ENCODE data around the gene CETP. TPM values are rescaled to one million over a fixed set of nuclear protein-coding genes. Genes with fewer than 3 reads are reported as not detected.

Gene CETP
- total and polyA plus RNA-seq, 4 donors: 3.3 to 24.0 (median 6.3) TPM

GRCh38 chr16:56987692-56988091 is 25.9 kb downstream of the CETP start:
- no peak for DNase-seq (ENCODE audit: low spot score)
- TF ChIP-seq JUND (IDR thresholded peaks at IDR 0.05): no peak
- no peak for TF ChIP-seq MAX (IDR thresholded peaks at IDR 0.05)
- no peak for TF ChIP-seq NR2F2 (IDR thresholded peaks at IDR 0.05)
- TF ChIP-seq RAD21 (IDR thresholded peaks at IDR 0.05): no peak
- no peak for TF ChIP-seq CTCF (IDR thresholded peaks at IDR 0.05; ENCODE audit: low read depth, low read length, missing input control)
- TF ChIP-seq HNF4A (conservative IDR thresholded peaks at IDR 0.05): no peak
- no peak for TF ChIP-seq YY1 (IDR thresholded peaks at IDR 0.05)
- no peak for TF ChIP-seq EGR1 (IDR thresholded peaks at IDR 0.05; ENCODE audit: low read depth in 2 of 2)
- TF ChIP-seq HNF4G (IDR thresholded peaks at IDR 0.05): no peak
- TF ChIP-seq TAF1 (conservative IDR thresholded peaks at IDR 0.05): no peak
- no peak for TF ChIP-seq FOXA1 (IDR thresholded peaks at IDR 0.05)
- no peak for TF ChIP-seq FOXA2 (IDR thresholded peaks at IDR 0.05)
- TF ChIP-seq ZBTB33 (IDR thresholded peaks at IDR 0.05): no peak
- no peak for TF ChIP-seq REST (IDR thresholded peaks at IDR 0.05)
- no peak for TF ChIP-seq SP1 (IDR thresholded peaks at IDR 0.05)
- Histone ChIP-seq H3K27ac (ENCODE audit: low read depth in 1 of 2, low read length in 2 of 2) (no peak overlapping the region), H3K36me3 (ENCODE audit: control insufficient read depth in 4 of 4, insufficient read depth in 3 of 4, low read depth in 1 of 4, low read length in 3 of 4) (no peaks in the 10 kb centered on the region), H3K27me3 (ENCODE audit: control insufficient read depth in 4 of 4, insufficient read depth in 4 of 4, low read length in 3 of 4) (no peaks in the 10 kb centered on the region), H3K9ac (ENCODE audit: low read depth in 1 of 2, low read length in 2 of 2) (no peak overlapping the region), H3K4me1 (ENCODE audit: control insufficient read depth in 4 of 4, insufficient read depth in 4 of 4, low read length in 3 of 4) (peaks cover 4 to 21% (median 14%) of the 10 kb centered on the region in 4 donors), H3K4me3 (ENCODE audit: low read depth in 1 of 3, low read length in 3 of 3) (no peak overlapping the region), H3K9me3 (ENCODE audit: control insufficient read depth in 4 of 4, low read length in 3 of 4) (no peaks in the 10 kb centered on the region)
- WGBS: 95% methylated on average over 2 of the region's 2 CpGs

GRCh38 chr16:56988161-56988947 is 26.6 kb downstream of the CETP start:
- 87% methylated on average over 6 of the region's 6 CpGs for WGBS
- no peak for TF ChIP-seq JUND (IDR thresholded peaks at IDR 0.05)
- TF ChIP-seq GABPA (IDR thresholded peaks at IDR 0.05 in 1 of 2, conservative IDR thresholded peaks at IDR 0.05 in 1 of 2): no peak
- peak; percentile 17 for TF ChIP-seq NR2F2 (IDR thresholded peaks at IDR 0.05)

More at GRCh38 chr16:56988161-56988947, 26.6 kb downstream of the CETP start:
- Histone ChIP-seq H3K27me3 (ENCODE audit: control insufficient read depth in 4 of 4, insufficient read depth in 4 of 4, low read length in 3 of 4) (no peaks in the 10 kb centered on the region), H3K4me3 (ENCODE audit: low read depth in 1 of 3, low read length in 3 of 3) (peak overlapping the region in 2 of 3 donors; percentile 80 to 84), H3K27ac (ENCODE audit: low read depth in 1 of 2, low read length in 2 of 2) (peak overlapping the region; percentile 66 to 87), H3K9me3 (ENCODE audit: control insufficient read depth in 4 of 4, low read length in 3 of 4) (no peaks in the 10 kb centered on the region), H3K9ac (ENCODE audit: low read depth in 1 of 2, low read length in 2 of 2) (peak overlapping the region; percentile 64 to 77), H3K36me3 (ENCODE audit: control insufficient read depth in 4 of 4, insufficient read depth in 3 of 4, low read depth in 1 of 4, low read length in 3 of 4) (no peaks in the 10 kb centered on the region), H3K4me1 (ENCODE audit: control insufficient read depth in 4 of 4, insufficient read depth in 4 of 4, low read length in 3 of 4) (peaks cover 4 to 21% (median 14%) of the 10 kb centered on the region in 4 donors)
- DNase-seq (ENCODE audit: low spot score): no peak

Measured in liver (tissue), 9 donors.